Putamen (tissue), 1 donor: ENCODE data around the gene ASB18.

Source experiments
- DNase-seq: peaks from one replicate; pipeline ENCODE4 v3.0.0-alpha.2; 2016; ENCODE audit warnings: low spot score

Gene ASB18

GRCh38 chr2:236173036-236173728, 91.0 kb downstream of the ASB18 start:
- no peak for DNase-seq

- no peak for DNase-seq
Measured at GRCh38 chr2:236172255-236173035, 91.8 kb downstream of the ASB18 start.

- no peak for DNase-seq
Measured at GRCh38 chr2:236171680-236172254, 92.4 kb downstream of the ASB18 start.

DNA sequence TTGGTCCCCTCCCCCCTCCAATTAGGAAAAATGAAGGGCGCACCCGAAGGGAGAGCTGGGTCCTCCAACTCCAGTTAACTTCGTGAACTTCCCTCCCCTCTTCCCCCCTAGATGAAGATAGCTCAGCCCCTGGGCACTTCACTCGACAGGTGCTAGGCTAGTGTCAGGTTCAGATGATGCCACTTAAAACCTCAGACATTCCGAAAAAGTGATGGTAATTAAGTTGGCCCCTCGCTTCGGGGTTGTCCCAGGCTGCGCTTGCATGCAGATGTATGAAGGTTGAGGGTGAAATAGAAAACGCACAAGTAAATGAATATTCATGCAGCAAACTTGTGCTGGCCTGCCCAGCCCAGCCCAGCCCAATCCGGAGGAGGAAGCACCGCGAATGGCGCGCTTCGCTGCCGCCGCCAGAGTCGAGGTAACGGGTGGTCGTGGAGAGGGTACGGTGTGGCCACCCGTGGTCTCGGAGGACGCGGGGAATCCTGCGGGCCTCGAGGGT, 93.0 kb downstream of the ASB18 start:
- no peak for DNase-seq

GRCh38 chr2:236170590-236171165, 93.5 kb downstream of the ASB18 start:
- DNase-seq = no peak

- DNase-seq = no peak
Measured at GRCh38 chr2:236169741-236170589, 94.2 kb downstream of the ASB18 start.

DNA sequence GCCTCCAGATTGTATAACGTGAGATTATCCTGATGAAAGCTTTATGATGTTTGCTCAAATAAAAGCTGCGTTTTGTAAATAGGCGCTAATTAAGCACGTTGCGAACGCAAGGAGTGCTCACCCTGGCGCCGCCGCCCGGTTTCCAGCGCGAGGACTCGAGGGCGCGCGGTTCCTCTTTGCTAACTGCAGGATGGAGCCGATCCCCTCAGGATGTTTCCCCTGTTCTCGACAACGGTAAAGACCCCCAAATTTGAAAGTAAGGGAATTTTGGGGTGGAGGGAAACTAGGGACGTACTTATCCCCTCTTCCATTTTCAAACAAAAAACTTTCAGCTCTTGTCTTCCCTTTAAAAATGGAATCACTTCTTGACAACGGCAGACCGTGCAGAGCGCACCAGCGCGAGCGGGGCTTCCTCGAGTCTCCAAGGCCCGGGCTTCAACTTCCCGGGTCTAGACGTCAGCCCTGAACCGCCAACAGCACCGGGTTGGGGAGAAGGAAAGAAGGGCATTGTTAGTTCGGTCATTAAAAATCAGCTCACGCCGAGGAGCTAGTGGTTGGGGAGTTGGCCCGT, 95.0 kb downstream of the ASB18 start:
- no peak for DNase-seq

DNA sequence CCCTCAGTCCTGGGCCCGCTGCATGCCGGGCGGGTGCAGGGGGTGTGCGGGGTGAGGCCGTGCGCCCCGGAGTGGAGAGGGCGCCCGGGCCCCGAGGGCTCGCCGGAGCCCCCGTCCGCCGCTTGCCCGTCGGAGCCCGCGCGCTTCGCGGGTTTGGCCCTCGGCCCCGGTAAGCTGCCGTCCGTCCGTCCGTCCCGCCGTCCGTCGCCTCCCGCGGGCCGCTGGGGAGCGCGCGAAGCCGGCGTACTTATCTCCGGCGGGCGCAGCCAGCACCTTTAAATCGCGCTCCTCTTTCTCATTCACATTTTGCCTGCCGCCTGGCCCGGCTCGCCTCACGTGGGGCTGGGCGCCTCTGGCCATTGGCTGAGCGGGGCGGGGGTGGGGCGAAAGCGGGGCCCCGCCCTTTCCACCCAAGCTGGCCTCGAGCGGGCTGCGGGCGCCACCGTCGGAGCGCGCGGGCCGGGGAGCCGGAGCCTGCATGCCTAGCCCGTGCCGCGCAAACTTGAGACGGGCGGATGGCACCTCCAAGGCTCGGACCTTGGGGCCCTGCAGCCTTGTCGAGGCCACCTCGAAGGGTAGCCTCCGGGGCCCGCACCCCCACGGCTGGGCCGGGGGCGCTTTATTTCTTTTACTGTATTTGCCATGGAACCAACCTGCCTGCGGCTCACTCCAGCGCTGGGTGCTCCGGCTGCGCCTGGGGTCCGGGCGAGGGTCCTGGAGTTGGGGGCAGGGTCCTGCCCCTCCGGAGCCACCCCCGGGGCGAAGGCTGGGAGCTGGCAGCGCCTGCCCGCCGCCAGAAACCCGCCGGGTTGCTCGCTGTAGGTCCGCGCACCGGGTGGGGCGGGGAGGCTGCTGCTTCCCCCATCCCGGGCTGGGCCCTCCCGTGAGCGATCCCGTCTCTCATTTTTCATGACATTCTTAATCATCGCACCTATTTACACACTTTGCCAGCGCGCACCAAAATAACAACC, 95.8 kb downstream of the ASB18 start, which contains the start of gene GBX2:
Gene GBX2 (minus strand): TSS at position 277 of the 971 bp plus-strand sequence. CDS start 415 bp downstream, outside the sequence.
- no peak for DNase-seq

GRCh38 chr2:236167297-236168109, 96.7 kb downstream of the ASB18 start:
- no peak for DNase-seq

GRCh38 chr2:236166796-236167296, 97.4 kb downstream of the ASB18 start:
- DNase-seq = no peak

DNA sequence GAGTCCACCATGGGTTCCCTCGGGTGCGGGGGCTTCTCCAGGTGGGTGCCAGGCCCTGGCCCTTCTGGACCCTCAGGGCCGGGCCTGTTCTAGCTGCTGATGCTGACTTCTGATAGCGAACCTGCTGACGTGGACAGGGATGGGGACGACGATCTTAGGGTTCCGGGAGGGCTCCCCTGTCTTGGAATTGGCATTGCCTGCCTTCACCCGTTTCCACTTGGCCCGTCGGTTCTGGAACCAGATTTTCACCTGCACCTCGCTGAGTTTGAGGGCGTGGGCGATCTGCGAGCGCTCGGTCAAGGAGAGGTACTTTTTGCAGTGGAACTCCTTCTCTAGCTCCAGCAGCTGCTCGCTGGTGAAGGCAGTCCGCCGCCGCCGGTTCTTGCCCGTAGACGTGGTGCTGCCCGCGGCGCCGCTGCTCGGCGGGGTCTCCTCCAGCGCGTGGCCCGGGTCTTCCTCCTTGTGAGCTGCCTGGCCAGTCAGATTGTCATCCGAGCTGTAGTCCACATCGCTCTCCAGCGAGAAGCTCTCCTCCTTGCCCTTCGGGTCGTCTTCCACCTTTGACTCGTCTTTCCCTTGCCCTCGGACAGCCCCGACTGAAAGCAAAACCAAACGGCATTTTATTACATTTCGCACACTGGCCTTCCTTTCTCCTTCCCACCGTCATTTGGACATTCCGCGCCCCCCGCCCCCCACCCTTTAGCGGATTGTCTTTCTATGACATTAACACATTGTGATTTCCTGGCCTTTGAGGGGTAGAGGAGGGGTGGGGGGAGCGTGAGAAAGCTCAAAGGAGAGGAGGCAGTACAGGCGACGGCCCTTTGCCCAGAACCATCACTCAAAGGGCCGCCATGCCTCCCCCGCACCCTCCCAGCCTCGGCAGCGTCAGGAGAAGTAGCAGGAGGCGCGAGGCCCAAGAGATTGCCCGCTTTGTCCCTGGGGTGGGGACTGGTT, 98.1 kb downstream of the ASB18 start:
- DNase-seq = no peak

DNA sequence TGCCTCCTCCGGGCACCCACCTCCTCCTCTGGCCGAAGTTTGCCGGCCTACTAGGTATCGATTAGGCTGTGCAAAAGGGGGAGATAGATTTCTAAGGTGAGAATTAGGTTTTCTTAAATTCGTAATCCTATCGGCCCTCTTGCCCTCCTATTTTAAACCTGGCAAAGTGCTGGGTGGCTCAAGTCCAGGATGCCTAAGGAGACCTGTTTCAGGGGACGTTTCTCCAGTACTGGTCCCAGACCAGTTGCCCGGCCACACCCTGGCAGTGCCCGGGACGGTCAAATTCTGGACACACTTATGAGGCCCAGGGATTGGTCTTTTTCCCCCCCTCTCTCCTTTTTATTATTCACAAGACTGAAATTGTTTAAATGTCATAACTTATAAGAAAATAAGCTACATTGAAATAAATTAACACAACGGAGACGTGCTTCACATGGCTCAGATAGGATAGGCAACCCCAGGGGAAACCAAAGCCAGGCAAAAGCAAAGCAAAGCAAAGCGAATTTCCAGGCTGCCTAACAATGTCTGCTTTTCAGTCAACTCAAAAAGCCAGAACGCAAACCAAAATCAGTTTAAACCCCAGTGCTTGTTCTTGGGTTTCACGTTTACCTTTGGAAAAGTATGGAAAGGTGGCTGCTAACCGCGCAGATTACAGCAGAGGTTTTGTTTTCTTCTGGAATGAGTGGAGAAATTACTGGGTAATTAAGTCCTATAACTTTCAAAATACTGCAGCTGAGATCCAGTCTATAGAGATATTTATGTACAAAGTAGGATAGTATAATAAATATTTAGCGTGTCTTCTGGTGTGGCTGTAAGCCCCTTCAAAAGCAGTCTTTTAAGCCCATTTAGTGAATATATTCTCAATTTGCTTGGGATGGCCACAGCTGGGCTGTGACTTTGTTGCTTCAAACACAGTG, 99.0 kb downstream of the ASB18 start:
- no peak for DNase-seq

DNA sequence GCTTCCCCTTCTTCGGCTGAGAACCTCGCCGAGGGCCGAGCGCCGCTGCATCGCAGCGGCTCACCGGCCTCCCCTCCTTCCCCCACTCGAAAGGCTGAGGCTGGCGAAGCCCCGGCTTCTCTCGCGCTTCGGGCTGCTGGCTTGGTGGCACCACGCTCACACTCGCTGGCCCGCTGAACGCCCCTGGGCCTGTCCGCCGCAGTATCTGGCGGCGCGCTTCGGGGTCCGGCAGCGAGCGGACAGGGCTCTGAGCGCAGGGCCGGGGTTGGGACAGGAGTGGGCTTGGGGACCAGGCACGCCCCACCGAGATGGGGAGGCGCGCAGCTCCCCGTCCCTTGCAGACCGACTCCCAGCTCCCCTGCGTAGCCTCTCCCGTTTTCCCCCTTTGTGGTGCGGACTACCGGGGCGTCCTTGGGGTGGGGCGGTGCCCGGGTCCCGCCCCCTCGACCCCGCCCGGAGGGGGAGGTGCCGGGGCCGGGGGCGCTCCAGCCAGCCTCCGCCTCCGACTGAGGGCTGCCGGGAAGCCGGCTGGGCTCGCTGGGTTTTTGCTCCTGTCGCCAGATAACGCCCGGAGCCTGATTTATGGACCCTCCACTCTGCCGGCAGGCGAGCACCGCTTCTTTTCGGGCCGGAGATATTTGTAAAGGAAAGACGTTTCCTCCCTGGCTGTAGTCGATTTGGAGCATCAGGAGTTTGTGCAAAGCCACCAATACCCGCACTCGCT, 99.8 kb downstream of the ASB18 start:
- DNase-seq = no peak

DNA sequence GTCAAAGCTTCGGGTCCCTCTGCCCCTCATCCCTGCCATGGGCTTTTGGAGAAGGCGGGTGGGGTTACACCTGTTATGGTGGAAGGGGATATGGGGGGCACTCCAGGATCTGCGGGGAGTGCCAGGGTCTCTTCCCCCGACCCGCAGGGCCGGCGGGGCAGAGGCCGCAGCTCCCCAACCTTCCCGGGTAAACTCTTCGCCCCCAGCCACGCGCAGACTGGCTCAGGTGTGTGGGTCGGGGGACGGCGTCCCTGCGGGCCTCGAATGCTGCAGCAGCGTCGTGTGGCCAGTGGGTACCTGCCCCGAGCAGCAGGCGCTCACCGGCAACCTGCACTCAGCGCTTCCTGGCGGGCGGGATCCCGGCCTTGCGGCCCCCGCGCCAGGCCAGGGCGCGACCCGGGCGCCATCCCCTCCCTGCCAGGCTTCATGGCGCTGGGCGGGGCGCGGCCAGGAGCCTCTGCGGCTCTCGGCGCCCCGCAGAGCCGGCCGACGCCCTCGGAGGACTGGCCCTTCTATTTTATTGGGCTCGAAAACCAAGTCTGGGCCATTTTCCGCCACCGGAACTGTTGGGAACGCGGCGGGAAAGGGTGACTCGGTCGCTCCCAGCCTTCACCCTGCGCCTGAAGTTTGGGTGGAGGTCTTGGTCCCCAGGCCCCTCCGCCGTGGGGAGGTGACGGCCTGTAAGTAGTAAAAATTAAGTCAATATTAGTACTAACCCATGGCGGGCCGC, 100.6 kb downstream of the ASB18 start:
- DNase-seq = no peak

- DNase-seq = no peak
Measured at GRCh38 chr2:236162882-236163470, 101.2 kb downstream of the ASB18 start.
